Left lung (tissue), 10 donors: ENCODE measurements around the gene RUBCNL. TPM values are rescaled to one million over a fixed set of nuclear protein-coding genes. Genes with fewer than 3 reads are reported as not detected.

Experiments
- ATAC-seq: fragments of 200-7000 bp; cut with Tn5 transposase; one replicate; pipeline ENCODE4 v1.9.1; 2020; ENCODE audit warnings: moderate library complexity
- DNase-seq, 4 donors: peaks; one replicate each; pipeline ENCODE4 v3.0.0-alpha.2; 2013 to 2020
- H3K27ac ChIP-seq, 2 donors: fragments of 200-600 bp; sonication (generic) in 1 of 2; one replicate each; pipeline versions ENCODE4 v1.5.0 to v1.8.0; 2020 to 2021
- H3K27me3 ChIP-seq, 2 donors: fragments of 200-600 bp; sonication (generic) in 1 of 2; one replicate each; pipeline versions ENCODE4 v1.5.0 to v1.8.0; 2020 to 2021
- H3K36me3 ChIP-seq, 2 donors: fragments of 200-600 bp; sonication (generic) in 1 of 2; one replicate each; pipeline versions ENCODE4 v1.5.0 to v1.8.0; 2020 to 2021
- H3K4me1 ChIP-seq, 2 donors: fragments of 200-600 bp; one replicate each; pipeline ENCODE4 v1.8.0; 2021
- H3K4me3 ChIP-seq, 2 donors: fragments of 200-600 bp; sonication (generic) in 1 of 2; one replicate each; pipeline versions ENCODE4 v1.5.0 to v1.8.0; 2020 to 2021; ENCODE audit warnings: mild to moderate bottlenecking in 1 of 2
- H3K9me3 ChIP-seq, 2 donors: fragments of 200-600 bp; sonication (generic) in 1 of 2; one replicate each; pipeline versions ENCODE4 v1.5.0 to v1.8.0; 2020 to 2021
- intact Hi-C, 2 donors: fragments of 100-400 bp; cut with DNase I; formaldehyde crosslinking; loops; one replicate each; pipeline versions ENCODE4 v1.11.2 to v1.14.2; 2022
- polyA plus RNA-seq, 6 donors: library from polyadenylated mRNA; unstranded; fragments of 120-200 nt; gene quantifications; one replicate each; pipeline ENCODE4 v1.2.1, GENCODE V29; 2013; ENCODE audit not compliant: insufficient read length in 6 of 6
- total RNA-seq, 2 donors: library from RNA; stranded (reverse); fragmentation: NEBNext Ultra II Directional; extraction: Animal tissue kit (Norgen Biotek cat#: 25700); gene quantifications; one replicate each; pipeline ENCODE4 v1.2.1, GENCODE V29; 2021
- TF ChIP-seq, protein P1 (sequence below), 2 donors: fragments of 200-600 bp; sonication (generic) in 1 of 2; IDR thresholded peaks; one replicate each; pipeline versions ENCODE4 v1.5.0 to v1.8.0; 2021; ENCODE audit warnings: antibody characterized with exemption in 2 of 2
- donor health status: DM: no; HTN: yes; CAD: no.
- donor health status: DM: no; HTN: no; CAD: no.

The RUBCNL gene
- total and polyA plus RNA-seq, 8 donors: 1.8 to 6.6 (median 2.4) TPM

DNA sequence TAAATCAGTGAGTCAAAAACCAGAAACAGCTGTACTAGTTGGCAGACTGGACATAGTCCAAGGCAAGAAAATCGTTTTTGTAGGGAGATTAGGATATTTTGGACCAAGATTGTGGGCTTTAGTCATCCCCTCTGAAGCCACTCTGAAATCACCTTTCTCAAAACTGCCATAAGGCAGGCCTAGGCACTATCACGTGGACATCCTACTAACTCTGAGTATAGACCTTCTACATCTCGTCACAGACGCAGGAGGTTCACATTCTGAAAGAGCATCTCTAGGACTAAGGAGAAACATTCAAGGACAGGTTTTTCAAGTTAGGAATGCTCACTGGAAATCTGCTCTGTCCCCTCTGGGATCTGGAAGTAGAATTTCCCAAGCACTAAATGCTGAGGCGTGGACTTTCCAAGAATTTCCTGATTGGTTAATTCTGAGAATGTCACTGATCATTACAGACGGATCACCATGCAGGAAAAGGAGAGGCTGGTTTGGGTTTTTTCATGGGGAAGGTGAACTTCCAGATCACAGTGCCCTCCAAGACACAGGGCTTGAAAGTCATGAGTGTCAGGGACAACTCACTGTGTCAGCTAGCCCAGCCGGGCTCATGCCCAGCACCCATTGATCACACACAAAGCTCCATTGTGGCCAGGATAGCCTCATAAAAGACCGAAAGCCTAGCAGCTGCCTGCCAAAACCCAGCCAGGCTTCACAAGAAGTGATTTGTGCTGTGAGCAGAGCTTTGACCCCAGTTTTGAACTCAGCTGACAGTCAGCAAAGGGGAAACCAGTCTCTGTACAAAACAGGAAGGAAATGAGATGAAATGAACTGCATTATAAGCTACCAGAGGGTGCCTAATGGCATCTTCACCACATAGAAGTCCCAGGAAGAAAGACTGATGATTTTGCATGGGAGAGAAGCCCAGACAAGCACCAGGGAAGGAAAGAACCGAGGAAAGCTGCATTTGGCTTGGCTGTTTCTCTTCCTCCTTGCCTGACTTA is 2.7 kb upstream of the RUBCNL start:
- H3K9me3 ChIP-seq: no peaks in the 10 kb centered on the region
- peaks cover 2 to 50% of the 10 kb centered on the region in 2 donors for H3K4me1 ChIP-seq
- intact Hi-C loops: no loop called here
- H3K27ac ChIP-seq: peak overlapping the region; percentile 60 to 89
- no peak overlapping the region for H3K4me3 ChIP-seq
- ATAC-seq (peak; percentile 57), DNase-seq (peak in 1 of 4 donors; percentile 26)
- peaks cover 13 to 32% of the 10 kb centered on the region in 2 donors for H3K27me3 ChIP-seq
- H3K36me3 ChIP-seq: no peaks in the 10 kb centered on the region
- TF ChIP-seq, protein P1, sequence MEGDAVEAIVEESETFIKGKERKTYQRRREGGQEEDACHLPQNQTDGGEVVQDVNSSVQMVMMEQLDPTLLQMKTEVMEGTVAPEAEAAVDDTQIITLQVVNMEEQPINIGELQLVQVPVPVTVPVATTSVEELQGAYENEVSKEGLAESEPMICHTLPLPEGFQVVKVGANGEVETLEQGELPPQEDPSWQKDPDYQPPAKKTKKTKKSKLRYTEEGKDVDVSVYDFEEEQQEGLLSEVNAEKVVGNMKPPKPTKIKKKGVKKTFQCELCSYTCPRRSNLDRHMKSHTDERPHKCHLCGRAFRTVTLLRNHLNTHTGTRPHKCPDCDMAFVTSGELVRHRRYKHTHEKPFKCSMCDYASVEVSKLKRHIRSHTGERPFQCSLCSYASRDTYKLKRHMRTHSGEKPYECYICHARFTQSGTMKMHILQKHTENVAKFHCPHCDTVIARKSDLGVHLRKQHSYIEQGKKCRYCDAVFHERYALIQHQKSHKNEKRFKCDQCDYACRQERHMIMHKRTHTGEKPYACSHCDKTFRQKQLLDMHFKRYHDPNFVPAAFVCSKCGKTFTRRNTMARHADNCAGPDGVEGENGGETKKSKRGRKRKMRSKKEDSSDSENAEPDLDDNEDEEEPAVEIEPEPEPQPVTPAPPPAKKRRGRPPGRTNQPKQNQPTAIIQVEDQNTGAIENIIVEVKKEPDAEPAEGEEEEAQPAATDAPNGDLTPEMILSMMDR (IDR thresholded peaks at IDR 0.05): no peak

DNA sequence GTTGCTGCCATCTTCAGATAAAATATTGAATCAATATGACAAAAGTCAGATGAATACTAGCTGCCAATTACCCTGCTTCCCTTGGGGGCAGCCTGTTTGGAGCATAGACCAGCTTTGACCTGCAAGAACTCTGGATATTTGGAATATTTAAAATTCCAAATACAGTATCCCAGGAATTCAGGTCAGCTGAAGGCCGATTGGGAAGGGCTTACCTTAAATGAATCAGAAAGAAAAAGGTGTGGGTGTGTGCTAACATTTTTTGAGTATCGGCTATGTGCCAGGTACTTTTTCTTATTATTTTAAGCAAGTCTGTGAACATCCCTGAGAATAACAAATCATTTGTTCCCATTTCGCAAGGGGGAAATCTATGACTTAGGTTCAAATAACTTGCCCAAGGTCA is 1.8 kb upstream of the RUBCNL start:
- TF ChIP-seq, protein P1 (IDR thresholded peaks at IDR 0.05): no peak
- H3K36me3 ChIP-seq: no peaks in the 10 kb centered on the region
- intact Hi-C loops: no loop called here
- DNase-seq (no peak), ATAC-seq (no peak)
- H3K9me3 ChIP-seq: no peaks in the 10 kb centered on the region
- H3K4me3 ChIP-seq: no peak overlapping the region
- H3K4me1 ChIP-seq: peaks cover 2 to 50% of the 10 kb centered on the region in 2 donors
- peaks cover 13 to 36% of the 10 kb centered on the region in 2 donors for H3K27me3 ChIP-seq
- no peak overlapping the region for H3K27ac ChIP-seq

DNA sequence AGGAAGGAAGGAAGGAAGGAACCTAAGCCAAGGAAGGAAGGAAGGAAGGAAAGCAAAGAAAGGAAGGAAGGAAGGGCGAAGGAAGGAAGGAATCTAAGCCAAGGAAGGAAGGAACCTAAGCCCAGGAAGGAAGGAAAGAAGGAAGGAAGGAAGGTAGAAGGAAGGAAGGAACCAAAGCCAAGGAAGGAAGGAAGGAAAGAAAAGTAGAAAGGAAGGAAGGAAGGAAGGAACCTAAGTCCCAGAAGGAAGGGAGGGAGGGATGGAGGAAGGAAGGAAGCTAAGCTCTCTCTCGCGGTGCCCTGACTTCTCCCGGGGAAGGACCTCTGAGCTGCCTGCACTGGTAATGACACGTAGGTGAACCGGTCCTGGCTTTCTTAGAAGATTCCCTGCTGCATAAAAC is 1.3 kb upstream of the RUBCNL start:
- Histone ChIP-seq H3K4me3 (no peak overlapping the region), H3K27ac (no peak overlapping the region), H3K9me3 (no peaks in the 10 kb centered on the region), H3K27me3 (peaks cover 13 to 41% of the 10 kb centered on the region in 2 donors), H3K36me3 (no peaks in the 10 kb centered on the region), H3K4me1 (peaks cover 2 to 52% of the 10 kb centered on the region in 2 donors)
- no peak for ATAC-seq
- no peak for DNase-seq
- intact Hi-C loops: no loop called here
- TF ChIP-seq, protein P1 (IDR thresholded peaks at IDR 0.05): no peak

DNA sequence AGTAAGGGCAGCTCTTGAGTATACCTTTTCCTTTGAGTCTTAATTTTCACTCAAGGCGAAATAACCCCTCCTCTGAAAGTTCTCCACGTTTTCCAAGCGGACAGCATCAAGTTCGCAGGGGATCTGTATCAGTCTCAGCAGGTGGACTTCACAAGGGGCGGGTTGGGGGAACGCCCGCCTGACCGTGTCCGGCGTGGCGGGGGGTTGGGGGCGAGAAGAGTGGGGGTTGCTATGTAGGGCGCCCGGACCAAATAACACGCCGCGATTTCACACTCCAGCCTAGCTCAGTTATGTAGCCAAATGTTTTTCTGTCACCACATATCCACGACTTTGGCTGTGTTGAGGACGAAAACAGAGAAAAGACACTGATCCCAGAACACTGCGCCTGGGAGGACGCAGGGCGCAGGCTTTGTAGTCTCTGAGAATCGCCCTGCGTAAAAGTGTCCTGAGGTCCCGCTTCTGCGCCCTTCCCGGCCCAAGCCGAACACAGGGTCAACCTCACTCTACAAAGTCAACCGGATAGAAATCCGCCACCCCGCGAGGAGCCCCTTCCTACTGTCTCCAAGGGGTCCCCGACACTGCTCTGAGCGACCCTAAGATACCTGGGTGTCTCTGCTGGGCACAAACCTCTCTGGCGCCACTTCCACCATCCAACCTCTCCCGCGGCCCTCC is 524 bp downstream of the RUBCNL start:
- no peaks in the 10 kb centered on the region for H3K9me3 ChIP-seq
- peaks cover 2 to 70% of the 10 kb centered on the region in 2 donors for H3K4me1 ChIP-seq
- DNase-seq (peak in 2 of 4 donors; percentile 14 to 73), ATAC-seq (peak; percentile 9)
- TF ChIP-seq, protein P1 (IDR thresholded peaks at IDR 0.05): no peak
- H3K36me3 ChIP-seq: no peaks in the 10 kb centered on the region
- H3K27ac ChIP-seq: no peak overlapping the region
- intact Hi-C loops: no loop called here
- H3K27me3 ChIP-seq: peaks cover 13 to 48% of the 10 kb centered on the region in 2 donors
- H3K4me3 ChIP-seq: peak overlapping the region; percentile 40 to 52

DNA sequence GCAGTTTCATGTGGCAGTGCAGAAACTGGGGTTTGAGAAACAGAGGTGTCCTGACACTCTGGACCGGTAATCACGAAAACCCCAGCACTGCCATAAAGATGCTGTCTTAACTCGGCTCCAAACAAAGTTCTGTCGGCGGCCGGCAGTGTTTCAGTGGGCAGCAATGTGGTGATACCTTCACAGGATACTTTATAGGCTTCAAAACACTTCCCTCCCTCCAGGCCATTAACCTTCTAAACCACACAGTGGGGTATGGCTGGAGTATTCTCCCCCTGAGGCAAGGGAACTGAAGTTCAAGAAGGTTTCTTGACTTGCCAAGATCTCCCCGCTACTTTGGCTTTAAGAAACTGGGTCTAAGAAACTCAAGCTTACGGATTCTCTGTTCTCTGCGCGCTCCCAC is 1.1 kb downstream of the RUBCNL start:
- Histone ChIP-seq H3K27ac (no peak overlapping the region), H3K4me1 (peaks cover 2 to 69% of the 10 kb centered on the region in 2 donors), H3K36me3 (no peaks in the 10 kb centered on the region), H3K27me3 (peaks cover 13 to 48% of the 10 kb centered on the region in 2 donors), H3K9me3 (no peaks in the 10 kb centered on the region), H3K4me3 (peak overlapping the region; percentile 40 to 52)
- TF ChIP-seq, protein P1 (IDR thresholded peaks at IDR 0.05): no peak
- DNase-seq (no peak), ATAC-seq (no peak)
- intact Hi-C loops: no loop called here
